ENCODE data around the gene LRRC3.

The LRRC3 gene

GRCh38 chr21:44424608-44425306 lies 30.6 kb upstream of the LRRC3 start:
- DNase-seq = no peak

DNA sequence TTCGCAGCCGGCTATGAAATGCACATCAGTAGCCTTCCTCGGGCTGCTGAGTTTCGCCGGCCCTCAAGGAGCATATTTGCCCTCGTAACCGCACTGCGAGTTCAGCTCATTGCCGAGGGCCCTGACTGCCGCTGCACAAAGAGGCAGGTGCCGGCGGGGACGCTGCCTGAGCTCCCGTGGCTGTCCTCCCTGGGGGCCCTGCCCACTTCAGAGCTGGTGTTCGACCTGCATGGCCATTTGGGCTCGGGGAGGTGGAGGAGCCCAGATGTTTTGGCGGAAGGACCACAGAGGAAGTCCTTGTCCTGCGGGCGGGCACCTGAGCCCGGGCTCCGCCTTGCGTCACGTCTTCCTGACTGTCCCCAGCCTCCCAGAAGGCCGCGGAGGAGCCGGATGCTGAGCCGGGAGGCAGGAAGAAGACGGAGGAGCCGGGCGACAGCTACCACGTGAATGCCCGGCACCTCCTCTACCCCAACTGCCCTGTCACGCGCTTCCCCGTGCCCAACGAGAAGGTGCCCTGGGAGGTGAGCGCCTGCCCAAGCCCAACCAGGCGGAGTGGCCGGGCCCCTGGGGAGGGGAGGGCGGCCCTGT lies 29.9 kb upstream of the LRRC3 start:
- DNase-seq = no peak

DNA sequence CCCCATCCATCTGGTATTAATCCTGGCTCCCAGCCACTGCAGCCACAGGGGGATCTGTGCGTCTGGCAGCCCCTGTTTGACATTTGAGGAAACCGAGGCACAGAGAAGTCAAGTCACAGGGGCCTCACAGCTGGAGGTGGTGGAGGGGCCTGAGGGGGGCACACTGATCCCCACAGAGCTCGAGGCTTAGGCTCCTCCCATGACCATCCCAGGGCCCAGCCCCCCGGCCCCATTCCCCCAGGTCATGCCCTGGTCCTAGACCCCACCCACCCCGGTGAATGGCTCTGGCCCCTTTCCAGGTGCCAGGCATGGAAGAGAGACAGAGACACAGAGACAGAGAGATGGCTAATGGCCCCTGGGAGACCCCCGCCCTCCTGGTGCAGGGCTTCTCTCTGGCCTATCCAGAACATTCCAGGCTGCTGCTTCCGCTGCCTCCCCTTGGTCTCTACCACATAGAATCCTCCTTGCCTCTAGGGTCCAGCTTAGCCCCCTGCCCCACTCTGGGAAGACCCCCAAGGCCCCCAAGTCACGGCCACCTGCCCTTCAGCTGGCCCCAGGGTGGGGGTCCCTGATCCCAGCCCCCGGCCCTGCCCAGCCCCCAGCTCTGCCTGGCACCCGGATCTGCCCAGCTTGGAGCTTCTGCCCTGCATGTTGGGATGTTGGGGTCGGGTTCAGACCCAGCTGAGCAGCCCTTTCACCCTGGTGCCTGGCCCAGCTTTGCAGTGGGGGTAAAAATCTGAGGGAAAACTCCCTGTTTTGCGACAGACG lies 29.2 kb upstream of the LRRC3 start:
- no peak for DNase-seq

GRCh38 chr21:44426663-44427191 lies 28.6 kb upstream of the LRRC3 start:
- DNase-seq = no peak

- no peak for DNase-seq
These were observed 27.8 kb upstream of the LRRC3 start for GRCh38 chr21:44427241-44428120.

GRCh38 chr21:44428281-44428960 lies 26.9 kb upstream of the LRRC3 start:
- DNase-seq = peak; percentile 24 to 39

DNA sequence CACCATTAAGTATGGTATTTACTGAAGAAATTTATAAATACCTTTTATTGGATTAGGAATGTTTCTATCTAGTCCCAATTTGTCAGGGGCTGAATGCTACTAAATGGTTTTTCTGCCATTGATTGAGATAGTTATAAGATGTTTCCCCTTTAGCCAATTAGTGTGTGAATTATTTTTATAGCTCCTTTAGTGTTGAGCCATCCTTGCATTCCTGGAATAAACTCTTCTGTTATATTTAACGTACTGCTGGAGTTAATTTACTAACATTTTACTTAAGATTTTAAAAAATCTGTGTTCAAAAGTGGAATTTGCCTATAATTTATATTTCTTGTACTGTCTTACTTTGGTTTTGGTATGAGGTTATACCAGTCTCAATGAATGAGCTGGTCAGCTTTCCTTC lies 25.4 kb upstream of the LRRC3 start:
- no peak for DNase-seq

- DNase-seq = no peak
These were observed 24.0 kb upstream of the LRRC3 start for GRCh38 chr21:44431300-44431699.

DNA sequence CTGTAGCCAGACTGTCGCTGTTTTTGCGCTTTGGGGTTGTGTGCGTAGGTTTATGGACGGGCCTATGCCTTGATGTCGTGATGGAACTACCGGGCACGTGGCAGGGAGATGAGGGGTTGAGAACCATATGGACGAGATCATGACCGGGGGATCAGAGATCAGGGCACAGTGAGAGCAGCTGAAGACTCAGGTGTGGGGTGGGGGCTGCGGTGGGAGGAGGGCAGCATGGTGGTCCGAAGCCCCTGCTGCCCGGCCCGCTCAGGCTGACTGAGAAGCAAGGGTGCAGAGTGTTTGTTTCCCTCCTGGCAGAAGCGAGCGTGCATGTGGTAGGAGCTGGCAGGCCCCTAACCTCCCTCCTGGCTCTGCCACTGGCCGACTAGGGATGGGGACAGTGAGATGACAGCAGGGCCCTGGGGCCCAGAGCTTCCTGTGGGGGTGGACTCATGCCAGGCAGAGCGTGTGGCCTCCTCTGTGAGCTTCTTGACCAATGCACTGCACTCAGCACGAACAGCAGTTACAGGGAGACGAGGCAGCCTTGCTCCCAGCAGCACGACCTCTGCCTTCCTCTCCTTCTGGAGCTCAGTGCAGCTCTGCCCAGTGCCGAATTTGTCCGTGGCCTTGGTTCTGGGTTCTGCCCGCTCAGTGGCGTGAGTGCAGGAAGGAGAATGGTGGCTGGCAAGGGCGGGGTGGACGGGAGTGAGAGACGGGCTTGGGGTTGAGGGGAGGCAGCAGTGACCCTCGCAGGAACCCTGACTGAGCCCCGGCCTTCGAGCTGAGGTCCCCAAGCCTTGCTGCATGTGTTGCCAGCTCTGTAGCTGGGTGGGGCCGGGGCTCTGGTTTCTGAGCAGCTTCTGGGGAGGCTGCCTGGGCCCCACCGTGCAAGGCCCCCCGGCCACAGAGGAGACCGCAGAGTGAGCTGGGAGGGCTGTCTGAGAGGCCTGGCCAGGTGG lies 22.2 kb upstream of the LRRC3 start:
- no peak for DNase-seq

DNA sequence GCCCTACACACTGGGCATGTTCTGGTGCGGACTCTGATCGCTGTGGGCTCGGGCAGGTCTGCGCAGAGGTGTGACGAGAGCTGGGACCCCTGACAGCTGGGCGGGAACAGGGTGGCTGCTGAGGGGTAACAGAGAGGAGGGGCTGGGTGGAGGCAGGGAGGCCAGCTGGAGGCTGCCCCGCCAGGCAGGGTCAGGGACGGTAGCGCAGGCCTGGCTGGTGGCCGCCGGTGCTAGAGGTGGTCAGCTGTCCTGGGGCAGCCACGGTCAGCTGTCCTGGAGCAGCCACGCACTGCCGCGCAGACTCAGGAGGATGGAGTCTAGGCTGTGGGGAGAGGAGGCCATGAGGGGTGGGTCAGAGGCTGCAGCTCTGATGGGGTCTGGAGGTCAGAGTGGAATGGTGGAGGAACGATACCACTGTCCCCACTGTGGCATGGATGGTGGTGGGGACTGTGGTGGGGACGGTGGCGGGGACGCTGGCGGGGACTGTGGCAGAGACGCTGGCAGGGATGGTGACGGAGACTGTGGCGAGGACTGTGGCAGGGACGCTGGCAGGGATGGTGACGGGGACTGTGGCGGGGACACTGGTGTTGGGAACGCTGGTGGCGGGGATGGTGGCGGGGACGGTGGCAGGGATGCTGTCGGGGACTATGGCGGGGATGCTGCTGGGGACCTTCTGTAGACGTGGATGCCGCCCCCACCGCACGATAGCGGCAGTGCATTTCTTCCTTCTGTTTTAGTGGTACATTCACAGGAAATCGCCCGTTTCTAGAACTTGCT lies 21.3 kb upstream of the LRRC3 start:
- no peak for DNase-seq

- no peak for DNase-seq
These were observed 20.8 kb upstream of the LRRC3 start for GRCh38 chr21:44434568-44434925.

DNA sequence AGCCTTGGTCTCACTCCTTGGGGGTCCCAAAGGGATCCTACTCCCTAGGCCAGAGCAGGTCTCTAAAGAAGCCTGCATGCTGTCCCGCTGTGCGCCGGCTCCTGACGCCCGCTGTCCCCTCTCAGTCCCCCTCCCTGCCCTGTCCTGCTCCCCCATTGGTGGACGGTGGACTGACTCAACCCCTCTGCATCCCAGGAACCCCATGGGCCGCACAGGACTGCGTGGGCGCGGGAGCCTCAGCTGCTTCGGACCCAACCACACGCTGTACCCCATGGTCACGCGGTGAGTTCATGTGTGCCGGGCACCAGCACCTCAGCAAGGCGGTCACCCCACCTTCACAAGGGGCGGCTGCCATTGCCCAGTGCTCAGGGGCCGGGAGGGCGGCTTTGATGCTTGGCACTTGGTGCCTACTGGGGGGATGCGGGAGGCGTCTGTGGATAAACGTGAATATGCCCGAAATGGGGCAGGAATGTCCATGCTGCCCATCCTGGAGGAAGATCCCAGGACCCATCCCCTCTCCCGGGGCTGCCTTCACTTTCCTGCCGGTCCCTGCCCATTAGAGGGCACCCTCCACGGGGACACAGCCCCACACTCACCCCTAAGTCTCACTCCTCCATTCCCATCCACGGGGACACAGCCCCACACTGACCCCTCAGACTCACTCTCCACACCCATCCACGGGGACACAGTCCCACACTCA lies 20.2 kb upstream of the LRRC3 start:
- DNase-seq = no peak

- DNase-seq = no peak
These were observed 19.1 kb upstream of the LRRC3 start for GRCh38 chr21:44436111-44436611.

- no peak for DNase-seq
These were observed 18.4 kb upstream of the LRRC3 start for GRCh38 chr21:44436958-44437357.

DNA sequence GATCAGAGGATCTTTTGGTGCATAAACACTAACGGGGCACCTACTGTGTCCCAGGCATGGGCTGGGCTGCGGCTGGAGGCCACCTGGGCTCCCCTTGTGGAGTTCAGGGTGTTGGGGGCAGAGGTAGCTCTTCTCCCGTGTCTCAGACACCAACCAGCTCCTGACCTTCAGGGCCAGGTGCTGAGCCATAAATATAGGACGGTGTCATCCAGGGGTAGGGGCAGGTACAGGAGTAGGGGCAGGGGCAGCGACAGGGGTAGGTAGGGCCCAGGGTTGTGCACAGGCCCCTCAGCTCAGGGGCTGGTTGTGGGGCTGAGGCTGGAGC lies 18.0 kb upstream of the LRRC3 start:
- DNase-seq = no peak

DNA sequence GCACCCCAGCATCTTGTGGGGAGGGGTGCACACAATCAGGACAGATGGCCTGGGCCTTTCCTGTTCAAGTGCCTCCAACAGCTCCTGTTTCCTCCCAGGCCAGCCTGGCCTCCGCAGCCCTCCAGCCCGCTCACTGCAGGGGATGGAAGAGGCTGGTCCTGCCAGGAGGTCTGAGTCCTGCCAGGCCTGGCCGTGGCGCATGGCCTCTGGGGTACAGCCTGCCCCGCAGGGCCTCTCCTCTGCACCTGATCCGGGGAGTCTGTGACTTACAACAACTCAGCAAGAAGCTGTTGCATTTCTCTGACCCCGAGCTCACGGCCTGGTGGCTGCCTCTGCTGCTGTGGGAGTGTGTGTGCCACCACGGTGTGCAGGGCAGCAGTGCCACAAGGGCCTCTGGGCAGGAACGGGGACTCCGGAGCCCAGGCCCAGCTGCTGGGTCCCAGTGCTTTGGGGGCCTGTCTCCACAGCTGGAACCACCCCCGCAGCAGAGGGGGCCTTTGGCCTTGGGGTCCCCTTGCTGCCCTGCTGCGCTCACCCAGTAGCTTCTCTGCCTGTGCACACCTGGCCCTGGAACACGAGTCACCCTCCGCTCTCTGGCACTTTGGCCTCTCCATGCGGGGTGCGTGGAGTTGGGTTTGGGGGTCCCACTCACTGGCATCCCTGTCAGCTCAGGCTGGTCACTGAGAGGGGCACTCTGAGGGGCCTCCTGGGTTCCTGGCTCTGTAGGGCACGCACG lies 17.4 kb upstream of the LRRC3 start:
- DNase-seq = no peak

DNA sequence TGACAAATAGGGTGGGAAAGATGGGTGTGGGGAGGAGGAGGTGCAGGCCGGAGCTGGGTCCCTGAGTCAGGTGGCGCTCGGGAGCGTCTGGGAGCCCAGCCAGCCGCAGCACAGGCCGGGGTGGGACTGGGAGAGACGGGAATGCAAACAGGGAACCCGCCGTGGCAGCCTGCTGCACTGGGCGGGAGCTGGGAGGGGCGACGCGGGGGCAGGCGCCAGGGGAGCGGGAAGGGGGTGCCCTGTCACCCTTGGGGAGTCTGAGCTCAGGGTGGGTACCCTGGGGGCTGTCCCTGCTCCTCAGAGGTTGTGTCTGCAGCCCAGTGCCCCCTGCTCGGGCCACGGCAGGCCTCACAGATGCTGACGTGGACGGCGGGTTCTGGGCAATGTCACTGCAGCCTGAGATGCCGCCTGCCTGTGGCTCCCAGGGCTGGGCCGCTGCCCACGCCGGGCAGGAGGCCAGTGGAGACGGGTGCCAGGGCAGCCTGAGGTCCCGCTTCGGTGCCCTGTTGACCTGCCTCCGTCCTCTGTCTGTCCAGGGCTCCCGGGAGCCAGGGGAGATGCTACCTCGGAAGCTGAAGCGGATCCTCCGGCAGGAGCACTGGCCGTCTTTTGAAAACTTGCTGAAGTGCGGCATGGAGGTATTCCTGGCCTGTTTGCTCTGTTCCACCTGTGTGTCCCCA lies 16.6 kb upstream of the LRRC3 start:
- no peak for DNase-seq

DNA sequence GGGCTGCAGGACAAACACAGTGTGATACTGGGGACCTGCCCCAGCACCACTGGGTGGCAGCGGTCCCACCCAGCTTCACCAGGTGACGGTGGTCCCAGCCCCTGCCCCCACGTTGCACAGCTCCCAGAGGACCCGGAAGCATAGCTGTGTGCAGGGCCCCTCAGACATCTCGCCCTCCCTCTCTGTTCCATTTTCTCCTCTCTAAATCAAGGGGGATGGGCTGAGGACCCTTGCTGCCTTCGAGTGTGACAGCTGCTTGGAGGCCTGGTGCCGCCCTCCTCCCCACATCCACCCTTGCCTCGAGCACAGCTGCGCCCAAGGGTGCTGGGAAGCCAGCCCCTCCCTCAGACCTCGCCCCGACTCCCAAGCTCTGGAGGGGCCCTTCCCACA lies 16.1 kb upstream of the LRRC3 start:
- DNase-seq = no peak

All from inflammatory macrophage (primary cell).